Progenitor cell of endocrine pancreas (in vitro differentiated cells): ENCODE data around the gene C1QTNF6. TPM values are rescaled to one million over a fixed set of nuclear protein-coding genes. Genes with fewer than 3 reads are reported as not detected.
"Not testable (repeated sequence)": the region's sequence is repeated elsewhere in the genome, so short reads cannot be mapped to it uniquely, and the experiment has no call there.

Source experiments
- DNase-seq: peaks from one replicate; pipeline ENCODE4 v3.0.0; 2021; ENCODE audit warnings: low spot score; ENCODE audit not compliant: unreplicated experiment
- H3K27ac Mint-ChIP-seq: 2 replicates; pipeline ENCODE4 v1.8.0; 2021; ENCODE audit warnings: mild to moderate bottlenecking, moderate library complexity, mixed read lengths
- H3K27me3 Mint-ChIP-seq: 2 replicates; pipeline ENCODE4 v1.8.0; 2021; ENCODE audit warnings: mixed read lengths
- H3K36me3 Mint-ChIP-seq: 2 replicates; pipeline ENCODE4 v1.8.0; 2022; ENCODE audit warnings: mixed read lengths; ENCODE audit not compliant: insufficient read depth
- H3K4me1 Mint-ChIP-seq: 2 replicates; pipeline ENCODE4 v1.8.0; 2021; ENCODE audit warnings: low read depth, mixed read lengths
- H3K4me3 Mint-ChIP-seq: 2 replicates; pipeline ENCODE4 v1.8.0; 2021; ENCODE audit warnings: low read depth, mild to moderate bottlenecking, moderate library complexity, mixed read lengths
- H3K9me3 Mint-ChIP-seq: 2 replicates; pipeline ENCODE4 v1.8.0; 2021; ENCODE audit warnings: low read depth, mixed read lengths
- long read RNA-seq: library from polyadenylated mRNA; unstranded; transcript quantifications from one replicate; pipeline ENCODE4 v2.0.0, GENCODE V29; 2020
- total RNA-seq: library from RNA; stranded (reverse); gene quantifications from 2 replicates; pipeline ENCODE4 v1.2.1, GENCODE V29; 2021
- TF ChIP-seq, protein P1 (sequence below): fragments of 200-600 bp; sonication (generic); IDR thresholded peaks from one replicate; pipeline ENCODE4 v1.5.0; 2021; ENCODE audit warnings: antibody characterized with exemption, mild to moderate bottlenecking; ENCODE audit not compliant: unreplicated experiment

Gene C1QTNF6
- 13.8 and 14.5 TPM in 2 replicates for total RNA-seq
- long read RNA-seq, partial matches to known transcripts = 0 of 4 reads
- long read RNA-seq, other reads (novel, unspliced or antisense) = 3 of 4 reads

DNA sequence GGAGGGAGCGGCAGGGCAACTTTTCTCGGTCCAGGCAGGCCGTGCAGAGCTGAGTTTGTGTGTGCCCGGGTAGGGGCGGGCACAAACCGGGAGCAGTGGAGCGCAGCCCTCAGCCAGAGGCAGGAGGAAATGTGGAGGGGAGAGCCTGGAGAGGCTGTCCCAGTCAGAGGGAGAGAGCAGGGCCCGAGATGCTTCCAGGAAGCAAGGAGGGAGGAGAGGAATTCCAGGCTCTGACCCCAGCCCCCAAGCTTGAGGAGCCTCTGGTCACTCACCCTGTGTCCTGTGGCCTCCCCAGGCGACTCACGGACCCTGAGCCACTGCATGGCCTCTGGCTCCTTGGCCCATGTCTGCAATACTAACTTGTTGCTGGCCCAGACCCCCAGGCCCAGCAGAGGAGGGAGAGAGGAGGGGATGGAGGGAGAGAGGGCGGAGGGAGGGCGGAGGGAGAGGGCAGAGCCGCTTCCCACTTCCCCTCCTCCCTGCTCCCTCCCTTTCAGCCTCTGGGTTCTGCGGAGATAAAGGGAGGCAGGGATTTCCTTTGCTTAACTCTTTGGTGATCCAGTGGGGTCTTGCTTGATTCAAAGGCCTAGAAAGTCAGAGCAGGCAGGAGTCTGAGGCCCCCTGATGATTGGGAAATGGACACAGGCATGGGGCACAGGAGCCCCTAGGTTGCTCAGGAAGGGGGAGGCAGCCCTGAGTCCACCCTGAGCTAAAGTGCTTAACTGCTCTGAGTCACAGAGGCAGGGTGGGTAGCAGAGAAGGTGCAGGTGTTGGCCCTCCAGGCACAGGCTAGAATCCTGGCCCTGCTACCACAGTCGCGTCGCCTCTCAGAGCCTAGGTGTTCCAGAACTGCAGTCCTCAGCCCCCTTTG lies at the start of gene C1QTNF6:
Gene C1QTNF6, minus strand, starts transcription at position 357 of the 871 bp plus-strand sequence. Its CDS starts 34 bp downstream, at position 323.
- Mint-ChIP-seq H3K4me1 (peaks cover 35% of the 10 kb centered on the region), H3K9me3 (peaks cover 11% of the 10 kb centered on the region), H3K27me3 (peaks cover 2% of the 10 kb centered on the region), H3K27ac (peak within 1 kb of the TSS; percentile 76), H3K36me3 (peaks cover 6% of the 10 kb centered on the region), H3K4me3 (peak within 1 kb of the TSS; percentile 65)
- TF ChIP-seq, protein P1, sequence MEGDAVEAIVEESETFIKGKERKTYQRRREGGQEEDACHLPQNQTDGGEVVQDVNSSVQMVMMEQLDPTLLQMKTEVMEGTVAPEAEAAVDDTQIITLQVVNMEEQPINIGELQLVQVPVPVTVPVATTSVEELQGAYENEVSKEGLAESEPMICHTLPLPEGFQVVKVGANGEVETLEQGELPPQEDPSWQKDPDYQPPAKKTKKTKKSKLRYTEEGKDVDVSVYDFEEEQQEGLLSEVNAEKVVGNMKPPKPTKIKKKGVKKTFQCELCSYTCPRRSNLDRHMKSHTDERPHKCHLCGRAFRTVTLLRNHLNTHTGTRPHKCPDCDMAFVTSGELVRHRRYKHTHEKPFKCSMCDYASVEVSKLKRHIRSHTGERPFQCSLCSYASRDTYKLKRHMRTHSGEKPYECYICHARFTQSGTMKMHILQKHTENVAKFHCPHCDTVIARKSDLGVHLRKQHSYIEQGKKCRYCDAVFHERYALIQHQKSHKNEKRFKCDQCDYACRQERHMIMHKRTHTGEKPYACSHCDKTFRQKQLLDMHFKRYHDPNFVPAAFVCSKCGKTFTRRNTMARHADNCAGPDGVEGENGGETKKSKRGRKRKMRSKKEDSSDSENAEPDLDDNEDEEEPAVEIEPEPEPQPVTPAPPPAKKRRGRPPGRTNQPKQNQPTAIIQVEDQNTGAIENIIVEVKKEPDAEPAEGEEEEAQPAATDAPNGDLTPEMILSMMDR = no peak
- DNase-seq = no peak

DNA sequence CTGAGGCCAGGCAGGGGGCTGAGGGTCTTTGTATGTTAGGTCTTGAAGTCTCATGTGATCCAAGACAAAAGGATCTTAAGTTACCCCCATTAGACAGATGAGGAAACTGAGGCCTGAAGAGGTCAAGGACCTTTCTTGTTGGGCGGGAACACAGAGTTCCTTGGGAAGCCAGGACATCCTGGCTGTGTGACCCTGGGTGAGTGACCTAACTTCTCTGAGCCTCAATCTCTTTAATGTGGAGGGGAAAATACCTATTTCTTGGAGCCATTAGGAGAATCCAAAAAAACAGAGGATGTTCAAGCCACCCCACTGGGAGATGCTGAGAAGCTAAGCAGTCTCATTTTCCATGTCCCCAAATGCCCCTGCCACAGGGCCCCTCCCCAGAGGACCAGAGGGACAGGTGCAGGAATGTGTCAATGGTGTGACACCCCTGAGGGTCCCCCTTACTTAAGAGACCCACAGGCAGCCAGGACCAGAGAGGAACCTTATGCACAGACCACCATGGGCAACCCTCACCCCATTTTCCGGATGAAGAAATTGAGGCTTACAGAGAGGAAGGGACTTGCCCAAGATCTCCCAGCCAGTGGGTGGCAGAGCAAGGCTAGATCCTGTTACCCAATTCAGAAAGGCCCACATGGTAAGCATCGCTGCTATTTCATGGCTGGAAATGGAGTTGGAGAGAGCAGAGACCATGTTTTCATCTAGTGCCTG lies 48.0 kb upstream of the C1QTNF6 start:
- Mint-ChIP-seq H3K4me3 (no peak overlapping the region), H3K9me3 (no peaks in the 10 kb centered on the region), H3K27me3 (peaks cover 26% of the 10 kb centered on the region), H3K27ac (no peak overlapping the region), H3K36me3 (no peaks in the 10 kb centered on the region), H3K4me1 (no peaks in the 10 kb centered on the region)
- TF ChIP-seq, protein P1 = no peak
- DNase-seq = no peak

DNA sequence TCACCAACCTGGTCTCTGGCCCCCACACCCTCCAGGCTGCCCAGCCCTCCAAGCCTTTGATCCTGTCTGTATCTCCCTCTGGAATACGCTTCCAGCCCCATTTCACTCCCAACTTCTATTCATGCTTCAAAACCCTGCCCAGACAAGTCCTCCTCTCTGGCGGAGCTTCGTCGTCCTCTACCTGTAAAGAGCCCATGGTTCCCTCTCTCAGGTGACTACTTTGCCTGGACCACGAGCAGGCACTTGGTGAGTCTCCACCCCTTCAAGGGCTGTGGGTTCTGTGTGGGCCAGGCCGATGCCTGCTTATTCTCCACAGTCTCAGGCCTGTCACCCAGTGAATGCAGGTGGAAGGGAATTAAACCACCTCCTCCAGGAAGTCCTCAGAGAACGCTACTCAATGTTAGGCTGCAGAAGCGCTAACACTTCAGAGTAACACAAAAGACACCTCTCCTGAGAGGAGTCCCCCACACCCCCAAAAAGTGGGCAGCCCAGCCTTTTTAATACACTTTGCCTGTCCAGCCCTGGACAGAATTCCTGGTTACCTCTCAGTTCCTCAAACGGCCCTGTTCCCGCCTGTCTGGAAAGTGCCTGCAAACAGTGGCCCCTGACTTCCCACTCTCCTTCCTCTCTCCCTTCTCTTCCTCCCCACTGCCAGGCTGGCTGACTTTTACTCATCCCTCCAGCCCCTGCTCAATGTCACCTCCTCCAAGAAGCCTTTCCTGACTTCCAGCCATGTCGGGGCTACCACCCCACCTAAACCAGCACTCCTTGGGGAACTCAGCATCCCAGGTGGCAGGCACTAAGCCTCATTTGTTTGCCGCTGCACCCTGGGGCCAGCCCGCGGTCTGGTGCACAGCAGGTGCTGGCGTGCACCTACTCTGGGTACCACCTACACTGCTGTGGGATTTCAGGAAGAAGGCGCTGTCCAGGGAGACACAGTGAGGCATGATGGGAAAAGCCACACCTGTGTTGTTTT lies 47.0 kb upstream of the C1QTNF6 start:
- TF ChIP-seq, protein P1 = no peak
- peaks cover 25% of the 10 kb centered on the region for H3K27me3 Mint-ChIP-seq
- no peak for DNase-seq
- no peak overlapping the region for H3K4me3 Mint-ChIP-seq
- no peaks in the 10 kb centered on the region for H3K36me3 Mint-ChIP-seq
- no peak overlapping the region for H3K27ac Mint-ChIP-seq
- no peaks in the 10 kb centered on the region for H3K9me3 Mint-ChIP-seq
- no peaks in the 10 kb centered on the region for H3K4me1 Mint-ChIP-seq

DNA sequence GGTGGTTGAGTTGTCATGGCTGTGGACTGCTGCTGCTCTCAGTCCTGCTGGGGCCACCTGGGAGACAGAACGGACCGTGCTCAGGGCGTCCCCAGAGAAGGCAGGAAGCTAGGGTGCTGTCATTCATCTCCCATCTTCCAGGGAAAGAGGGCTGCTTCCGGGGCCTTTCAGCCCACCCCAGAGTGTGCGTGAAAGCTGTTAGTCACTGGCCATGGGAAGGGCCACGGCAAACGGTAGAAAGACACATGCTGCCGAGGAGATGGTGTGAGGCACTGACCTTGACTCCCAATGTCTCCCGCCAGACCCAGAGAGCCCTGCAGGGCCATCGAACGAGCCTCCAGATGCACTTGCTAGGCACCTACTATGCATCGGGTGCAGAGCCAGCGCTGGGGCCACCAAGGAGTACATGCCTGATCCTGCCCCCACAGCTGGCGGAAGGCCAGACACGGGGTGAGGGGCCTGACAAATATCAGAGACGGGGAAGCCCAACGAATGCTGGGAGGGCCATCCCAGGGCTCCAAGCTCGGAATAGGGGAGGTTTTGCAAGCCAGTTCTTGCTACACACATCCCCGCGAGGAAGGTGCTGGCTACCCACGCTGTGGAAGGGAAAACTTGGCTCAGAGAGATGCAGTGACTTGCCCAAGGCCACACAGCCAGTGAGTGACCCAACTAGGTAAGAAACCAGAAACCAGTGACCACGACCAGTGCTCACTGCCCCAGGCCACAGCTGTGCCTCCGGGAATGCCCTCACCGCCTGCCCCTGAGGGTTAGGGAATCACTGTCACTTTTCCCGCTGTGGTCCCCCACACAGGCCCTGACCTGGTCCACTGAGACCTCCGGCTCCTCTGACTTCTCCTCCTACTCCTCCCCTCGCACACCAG lies 45.9 kb upstream of the C1QTNF6 start:
- no peaks in the 10 kb centered on the region for H3K36me3 Mint-ChIP-seq
- no peaks in the 10 kb centered on the region for H3K9me3 Mint-ChIP-seq
- TF ChIP-seq, protein P1 = no peak
- H3K4me3 Mint-ChIP-seq = no peak overlapping the region
- DNase-seq = no peak
- H3K27me3 Mint-ChIP-seq = peaks cover 23% of the 10 kb centered on the region
- H3K4me1 Mint-ChIP-seq = no peaks in the 10 kb centered on the region
- no peak overlapping the region for H3K27ac Mint-ChIP-seq

DNA sequence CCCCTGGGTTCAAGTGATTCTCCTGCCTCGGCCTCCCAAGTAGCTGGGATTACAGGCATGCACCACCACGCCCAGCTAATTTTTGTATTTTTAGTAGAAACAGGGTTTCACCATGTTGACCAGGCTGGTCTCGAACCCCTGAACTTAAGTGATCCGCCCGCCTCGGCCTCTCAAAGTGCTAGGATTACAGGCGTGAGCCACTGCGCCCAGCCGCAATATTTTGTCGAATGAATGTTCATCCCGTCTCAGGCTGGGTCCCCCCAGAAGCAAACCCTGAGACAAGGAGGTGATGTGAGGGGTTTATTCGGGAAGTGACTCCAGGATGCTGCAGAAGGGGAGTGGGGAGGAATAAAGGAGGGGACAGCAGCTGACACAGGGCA lies 45.3 kb upstream of the C1QTNF6 start:
- H3K4me1 Mint-ChIP-seq, H3K27ac Mint-ChIP-seq, DNase-seq, H3K9me3 Mint-ChIP-seq, H3K36me3 Mint-ChIP-seq, H3K4me3 Mint-ChIP-seq: not testable (repeated sequence)
- H3K27me3 Mint-ChIP-seq = peaks cover 22% of the 10 kb centered on the region
